A172 (cell line): ENCODE results near the gene CCDC9B. TPM values are rescaled to one million over a fixed set of nuclear protein-coding genes. Genes with fewer than 3 reads are reported as not detected.
A peak's percentile ranks its signal among the peaks of the same experiment; 100 is the strongest.

ENCODE experiments used
- DNase-seq: peaks from one replicate; pipeline ENCODE4 v3.0.0-alpha.2; 2015; ENCODE audit warnings: low spot score
- total RNA-seq: library from RNA; depleted of rRNA; stranded (reverse); fragments of >200 nt; shearing (Covaris generic); gene quantifications from 2 replicates; pipeline ENCODE4 v1.2.3, GENCODE V29; 2014

Gene CCDC9B
- total RNA-seq, 1 experiment from 2014 or later = 4.4 TPM

DNA sequence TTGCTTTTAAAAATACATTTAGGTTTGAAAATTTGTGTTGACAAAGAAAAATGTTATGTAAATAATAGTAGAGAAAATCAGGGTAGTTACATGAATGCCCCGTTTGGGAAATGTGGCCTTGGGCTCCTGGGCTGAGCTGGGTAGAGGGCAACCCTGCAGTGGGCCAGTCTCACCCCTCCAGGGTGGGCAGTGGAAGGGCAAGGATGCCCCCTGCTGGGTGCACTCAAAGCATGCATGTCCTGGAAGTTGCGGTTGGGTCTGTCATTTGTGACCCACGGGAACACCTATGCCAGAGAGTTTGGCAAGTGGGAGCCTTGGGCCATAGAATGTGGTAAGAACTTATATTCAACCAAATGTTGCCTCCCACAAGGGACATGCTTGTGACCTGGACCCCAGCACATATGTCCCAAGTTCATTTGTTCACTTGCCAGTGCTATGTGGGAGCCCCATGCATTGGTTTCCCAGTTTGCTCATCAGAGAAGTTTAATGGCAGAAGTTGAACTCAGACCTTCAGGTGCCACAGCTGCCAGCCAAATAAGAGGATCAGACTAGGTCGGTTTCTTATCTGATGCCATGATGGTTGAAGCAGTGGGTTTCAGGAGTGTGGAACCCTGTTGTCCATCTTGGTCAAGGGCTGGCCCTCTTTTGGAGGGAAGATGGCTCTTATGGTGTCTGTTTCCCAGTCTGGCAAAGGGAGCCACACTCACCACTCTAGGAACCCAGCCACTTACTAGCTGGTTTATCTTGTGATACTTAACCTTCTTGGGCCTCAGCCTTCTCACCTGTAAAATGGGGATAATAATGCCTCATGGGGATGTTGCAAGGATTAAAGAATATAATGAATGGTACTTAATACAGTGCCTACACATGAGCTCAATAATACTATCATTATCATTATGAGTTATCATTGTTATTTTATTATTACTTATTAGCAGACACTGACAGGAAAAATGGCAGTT lies 30.5 kb downstream of the CCDC9B start:
- peak; percentile 46 for DNase-seq

DNA sequence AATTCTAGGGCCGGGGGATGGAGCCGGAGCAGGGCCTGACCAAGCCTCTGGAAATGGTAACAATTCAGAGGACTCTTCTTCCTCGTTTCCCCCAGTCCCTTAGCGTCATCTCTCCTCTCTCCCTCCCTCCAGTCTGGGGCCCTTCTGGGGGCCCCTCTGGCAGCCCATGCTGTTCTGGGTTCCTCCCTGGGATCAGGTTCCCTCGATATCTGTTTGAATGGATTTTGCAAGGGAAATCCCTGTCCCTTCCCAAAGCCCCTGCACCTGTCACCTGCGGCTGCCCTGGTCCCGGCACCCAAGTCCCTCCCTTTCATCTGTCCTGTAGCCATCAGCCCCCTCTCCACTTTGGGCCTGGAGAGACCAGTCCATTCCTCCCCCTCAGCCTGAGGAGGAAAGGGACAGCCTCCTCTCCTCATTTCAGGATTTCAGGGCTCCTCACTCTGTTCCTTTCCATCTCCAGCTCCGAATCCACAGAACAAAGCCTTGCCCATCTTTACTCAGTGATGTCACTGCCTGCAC lies 31.3 kb downstream of the CCDC9B start:
- DNase-seq = no peak

GRCh38 chr15:40307421-40308211 lies 33.1 kb downstream of the CCDC9B start, which contains the start of gene PLCB2:
Gene PLCB2, minus strand, starts transcription at chr15:40307935. Its CDS starts 263 bp downstream, at chr15:40307672.
- DNase-seq = no peak

DNA sequence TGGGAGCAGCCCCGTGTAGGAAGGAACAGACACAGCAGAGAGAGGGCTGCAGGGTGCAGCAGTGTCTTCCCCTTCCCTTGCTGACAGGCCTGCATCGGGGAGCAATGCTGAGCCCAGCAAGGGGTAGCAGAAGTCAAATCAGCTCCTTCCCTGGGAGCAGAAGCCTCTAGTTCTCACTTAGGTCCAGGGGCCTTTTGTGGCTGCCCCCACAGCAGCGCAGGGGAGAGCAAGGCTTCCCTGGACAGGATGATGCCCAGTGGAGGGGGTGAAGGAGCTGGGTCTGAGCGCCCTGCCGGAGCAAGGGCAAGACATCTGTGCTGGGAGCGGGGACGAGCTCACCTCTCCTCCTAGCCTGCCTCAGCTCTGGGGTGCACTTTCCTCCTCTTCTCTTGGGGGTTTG lies 33.8 kb downstream of the CCDC9B start:
- DNase-seq = no peak

GRCh38 chr15:40306371-40306770 lies 34.4 kb downstream of the CCDC9B start:
- DNase-seq = no peak

DNA sequence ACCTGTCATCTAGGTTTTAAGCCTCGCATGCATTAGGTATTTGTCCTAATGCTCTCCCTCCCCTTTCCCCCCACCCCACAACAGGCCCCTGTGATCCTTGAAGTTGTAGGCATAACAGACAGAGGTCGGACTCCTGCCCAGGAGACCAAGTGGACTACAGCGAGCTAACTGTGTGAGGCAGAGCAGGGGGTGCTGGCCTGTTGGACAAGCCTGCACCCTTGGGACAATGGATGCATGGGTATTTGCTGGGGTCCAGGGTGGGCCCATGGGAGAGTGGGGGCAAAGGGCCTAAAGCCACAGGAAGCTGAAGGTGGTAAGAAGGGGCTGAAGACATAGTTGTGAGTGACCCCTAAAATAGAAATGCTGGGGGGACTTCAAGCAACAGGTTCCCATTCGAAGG lies 35.5 kb downstream of the CCDC9B start:
- no peak for DNase-seq

DNA sequence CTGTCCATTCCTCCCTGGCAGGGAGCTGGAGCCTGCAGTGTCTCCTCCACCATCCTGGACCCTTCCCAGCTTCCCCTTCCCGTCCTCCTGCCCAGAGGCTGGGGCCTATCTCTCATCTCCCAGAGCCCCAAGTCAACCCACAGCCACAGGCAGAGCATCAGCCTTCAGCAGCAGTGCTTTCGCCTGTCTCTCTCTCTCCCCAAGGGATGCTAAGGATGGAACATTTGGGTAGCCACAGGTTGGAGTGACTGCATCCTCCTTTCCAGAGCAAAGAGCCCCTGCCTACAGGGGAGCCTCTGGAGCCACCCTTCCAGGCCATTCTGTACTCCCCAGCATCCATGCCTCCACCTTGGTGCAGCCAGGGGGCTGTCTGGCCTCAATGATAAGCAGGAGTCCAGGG lies 37.2 kb downstream of the CCDC9B start:
- no peak for DNase-seq

- DNase-seq = no peak
Measured at GRCh38 chr15:40302981-40303380, 37.8 kb downstream of the CCDC9B start.

GRCh38 chr15:40302288-40302886 lies 38.4 kb downstream of the CCDC9B start:
- DNase-seq = no peak

DNA sequence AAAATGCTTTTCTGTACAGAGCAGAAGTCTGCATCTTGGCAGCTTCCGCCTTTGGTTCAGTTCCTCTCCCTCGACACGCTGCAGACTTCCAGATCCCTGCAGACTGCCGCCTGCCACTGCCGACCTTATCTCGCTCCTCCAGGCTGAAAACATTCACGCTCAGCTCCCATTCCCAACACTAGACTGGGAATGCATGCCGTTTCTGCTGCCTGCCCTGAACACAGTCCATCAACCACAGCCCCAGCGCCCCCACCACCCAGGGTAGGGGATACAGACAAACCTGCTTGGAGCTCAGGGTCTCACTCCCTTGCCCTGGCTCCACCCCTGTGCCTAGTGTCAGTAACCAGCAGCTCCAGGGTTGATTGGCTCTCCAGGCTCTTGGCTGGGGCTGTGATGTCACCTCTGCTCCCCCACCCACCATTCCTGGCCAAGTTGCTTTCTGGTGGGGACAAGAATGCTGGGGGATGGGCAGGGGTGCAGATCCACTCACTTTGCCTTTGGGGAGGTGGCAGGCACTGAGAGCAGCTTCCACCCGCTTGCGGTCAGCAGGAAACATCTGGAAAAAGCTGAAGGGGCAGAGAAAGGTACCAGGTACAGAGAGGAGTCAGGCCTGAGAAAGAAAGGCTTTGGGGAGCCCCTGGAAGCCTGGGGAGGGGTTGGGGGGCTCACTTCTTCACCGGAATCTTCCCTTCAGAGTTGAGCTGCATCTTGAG lies 39.1 kb downstream of the CCDC9B start:
- no peak for DNase-seq

DNA sequence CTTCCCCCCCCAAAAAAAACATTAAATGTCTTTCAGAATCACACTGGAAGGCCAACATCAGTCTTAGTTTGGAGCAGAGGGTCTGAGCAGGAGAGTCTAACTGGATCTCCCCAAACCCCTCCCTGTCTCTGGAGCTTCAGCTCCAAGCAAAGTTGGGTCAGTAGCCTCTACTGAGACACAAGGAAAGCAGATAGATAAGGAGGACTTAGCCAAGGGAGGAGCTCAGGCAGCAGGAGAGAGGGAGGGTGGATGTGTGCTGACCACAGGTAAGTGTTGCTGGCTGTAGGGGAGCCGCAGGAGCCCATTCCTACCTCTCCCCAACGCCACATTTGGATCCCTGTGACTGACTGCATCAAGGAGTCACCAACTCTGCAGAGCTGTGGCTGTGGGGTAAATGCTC lies 40.0 kb downstream of the CCDC9B start:
- no peak for DNase-seq

DNA sequence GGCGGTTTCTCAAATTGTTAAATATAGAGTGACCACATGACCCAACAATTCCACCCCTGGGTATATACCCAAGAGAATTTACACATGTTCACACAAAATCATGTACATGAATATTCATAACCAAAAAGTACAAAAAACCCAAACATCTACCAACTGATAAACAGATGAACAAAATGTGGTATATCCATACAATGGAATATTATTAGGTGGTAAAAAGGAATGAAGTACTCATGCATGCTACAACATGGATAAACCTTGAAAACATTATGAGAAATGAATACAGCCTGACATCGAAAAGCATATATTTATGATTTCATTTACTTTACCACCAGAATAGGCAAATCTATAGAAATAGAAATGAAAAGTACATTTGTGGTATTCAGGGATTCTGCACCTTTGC lies 40.4 kb downstream of the CCDC9B start:
- no peak for DNase-seq

GRCh38 chr15:40298216-40298935 lies 42.4 kb downstream of the CCDC9B start:
- DNase-seq = no peak

DNA sequence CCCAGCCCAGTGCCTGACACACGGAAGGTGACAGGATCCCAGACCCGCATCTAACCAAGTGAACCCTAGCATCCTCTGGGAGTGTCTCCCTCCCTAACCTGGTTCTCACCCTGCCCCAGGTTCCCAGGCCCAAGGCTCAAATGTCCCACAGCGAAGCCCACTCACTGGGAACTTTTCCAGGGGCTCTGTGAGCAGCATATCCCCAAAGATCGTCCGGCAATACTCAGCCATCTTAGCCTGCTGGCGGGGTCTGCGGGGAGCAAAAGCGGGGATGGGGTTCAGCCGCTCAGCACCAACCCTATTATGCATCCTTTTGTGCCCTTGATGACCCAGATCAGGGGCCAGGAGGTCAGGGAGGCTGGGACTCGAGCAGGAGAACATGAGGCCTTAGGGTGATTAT lies 43.4 kb downstream of the CCDC9B start:
- DNase-seq = no peak

DNA sequence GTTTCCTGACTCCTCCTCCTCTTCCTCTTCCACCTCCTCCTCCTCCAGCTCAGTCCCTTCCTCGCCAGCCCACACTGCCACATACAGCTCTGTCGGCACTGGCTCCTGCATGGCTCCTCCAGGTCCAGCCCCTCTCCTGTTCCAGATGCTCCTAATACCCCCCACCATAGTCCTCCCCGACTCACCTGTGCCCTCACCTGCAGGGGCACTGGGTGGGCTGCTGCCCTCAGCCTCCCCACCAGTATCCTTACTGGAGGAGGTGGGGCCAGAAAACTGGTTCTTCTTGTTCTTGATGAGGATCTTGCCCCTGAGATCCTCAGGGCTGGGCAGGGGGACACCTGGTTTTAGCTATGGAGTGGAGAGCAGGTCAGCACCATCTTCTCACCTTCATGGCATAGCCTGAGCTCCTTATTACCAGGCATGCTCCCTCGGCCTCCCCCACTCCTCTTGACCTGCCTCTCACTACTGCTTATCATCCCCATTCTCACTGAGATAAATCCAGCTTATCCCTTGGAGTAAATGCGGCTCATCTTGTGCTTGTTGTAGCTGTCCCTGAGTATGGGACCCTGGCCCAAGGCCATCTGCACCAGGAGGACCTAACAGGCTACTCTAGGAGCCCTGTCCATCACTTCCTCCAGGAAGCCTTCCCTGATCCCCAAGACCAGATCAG lies 44.0 kb downstream of the CCDC9B start:
- no peak for DNase-seq

DNA sequence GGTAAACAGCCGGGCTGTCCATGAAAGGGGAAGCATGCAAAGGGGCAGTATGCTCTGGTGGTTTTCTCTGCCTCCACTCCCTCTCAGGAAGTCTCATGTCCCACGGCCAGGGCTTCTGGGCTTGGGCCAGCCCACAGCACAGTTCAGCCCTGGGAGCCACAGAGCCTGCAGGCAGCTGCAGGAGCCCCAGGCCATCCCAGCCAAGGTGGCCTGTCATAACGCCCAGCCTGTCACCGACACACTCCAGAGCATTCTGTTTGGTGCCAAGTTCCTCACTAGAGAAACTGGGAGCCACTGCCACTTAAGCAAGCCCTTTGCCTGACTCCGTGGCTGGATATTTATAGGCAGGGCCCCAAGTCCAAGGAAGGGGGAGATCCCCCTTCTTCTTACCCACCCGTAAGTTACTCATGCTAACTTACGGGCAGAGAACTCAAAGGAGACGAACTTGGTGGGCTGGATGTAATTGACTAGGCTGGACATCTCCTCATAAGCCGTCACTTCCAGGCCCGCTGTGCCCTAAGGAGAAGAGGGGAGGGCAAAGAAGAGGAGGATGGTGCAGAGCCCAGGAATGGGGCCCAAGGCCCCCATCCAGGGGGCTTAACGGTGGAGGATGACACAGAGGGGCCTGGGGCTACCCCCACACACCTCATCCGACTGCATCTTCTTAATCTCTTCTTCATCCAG lies 44.7 kb downstream of the CCDC9B start:
- no peak for DNase-seq

DNA sequence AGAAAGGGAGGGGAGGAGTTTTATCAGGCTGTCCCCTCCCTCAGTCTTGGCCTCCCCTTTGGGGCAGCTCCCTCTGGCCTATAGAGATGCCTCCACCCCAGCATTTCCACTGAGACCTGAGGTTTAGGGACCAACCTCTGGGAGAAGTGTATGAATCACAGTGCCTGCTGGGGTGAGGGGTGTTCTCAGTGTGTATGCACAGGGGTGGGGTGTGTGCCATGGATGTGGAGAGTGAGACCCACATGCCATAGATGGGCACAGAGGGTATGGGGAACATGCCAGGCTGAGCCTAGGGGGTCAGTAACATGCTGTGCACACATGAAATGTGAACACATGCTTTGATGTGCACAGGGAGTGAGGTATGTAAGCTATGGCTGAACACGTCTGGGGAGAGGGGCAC lies 45.4 kb downstream of the CCDC9B start:
- DNase-seq = no peak

- DNase-seq = no peak
Measured at GRCh38 chr15:40293905-40294895, 46.5 kb downstream of the CCDC9B start.
